Measurements from ENCODE around the gene MAML3. TPM values are rescaled to one million over a fixed set of nuclear protein-coding genes. Genes with fewer than 3 reads are reported as not detected.

MAML3 gene
- total RNA-seq, 6 donors from 2014 or later = 9.6 to 31.4 (median 14.5) TPM

GRCh38 chr4:140088323-140088967, 65.5 kb downstream of the MAML3 start:
- Histone ChIP-seq H3K27me3 (no peaks in the 10 kb centered on the region), H3K27ac (no peak overlapping the region), H3K4me1 (peaks cover 34 to 60% (median 48%) of the 10 kb centered on the region in 4 donors), H3K36me3 (no peaks in the 10 kb centered on the region), H3K9me3 (no peaks in the 10 kb centered on the region), H3K4me3 (no peak overlapping the region)
- DNase-seq = no peak
- 48 to 60% methylated on average over 5 of the region's 5 CpGs for WGBS, 2 donors
- peak in 1 of 2 donors; percentile 29 for ATAC-seq (ENCODE audit: low FRiP score in 2 of 2)
- TF ChIP-seq POLR2A (IDR thresholded peaks at IDR 0.05) (no peak), POLR2AphosphoS5 (IDR thresholded peaks at IDR 0.05) (no peak), CTCF (IDR thresholded peaks at IDR 0.05) (no peak), EP300 (IDR thresholded peaks at IDR 0.05) (no peak)

- ATAC-seq (ENCODE audit: low FRiP score in 2 of 2) = no peak
- TF ChIP-seq POLR2A (IDR thresholded peaks at IDR 0.05) (no peak), POLR2AphosphoS5 (IDR thresholded peaks at IDR 0.05) (no peak), EP300 (IDR thresholded peaks at IDR 0.05) (no peak), CTCF (IDR thresholded peaks at IDR 0.05) (no peak)
- no peak overlapping the region for H3K4me3 ChIP-seq
- no peak for DNase-seq
- peaks cover 26 to 44% (median 30%) of the 10 kb centered on the region in 4 donors for H3K4me1 ChIP-seq
- no peaks in the 10 kb centered on the region for H3K36me3 ChIP-seq
- 55 to 80% methylated on average over 4 of the region's 4 CpGs for WGBS, 2 donors
- H3K27ac ChIP-seq = peak overlapping the region in 1 of 4 donors; percentile 20
- H3K9me3 ChIP-seq = no peaks in the 10 kb centered on the region
- no peaks in the 10 kb centered on the region for H3K27me3 ChIP-seq
Measured at GRCh38 chr4:140085881-140086280, 68.1 kb downstream of the MAML3 start.

- peaks cover 26 to 44% (median 32%) of the 10 kb centered on the region in 4 donors for H3K4me1 ChIP-seq
Measured at GRCh38 chr4:140085062-140085622, 68.8 kb downstream of the MAML3 start.

GRCh38 chr4:140084385-140084784, 69.6 kb downstream of the MAML3 start:
- DNase-seq (no peak), ATAC-seq (ENCODE audit: low FRiP score in 2 of 2) (no peak)
- Histone ChIP-seq H3K27ac (peak overlapping the region in 3 of 4 donors; percentile 31 to 53 (median 40)), H3K36me3 (no peaks in the 10 kb centered on the region), H3K4me3 (no peak overlapping the region), H3K27me3 (no peaks in the 10 kb centered on the region), H3K9me3 (no peaks in the 10 kb centered on the region), H3K4me1 (peaks cover 26 to 48% (median 35%) of the 10 kb centered on the region in 4 donors)
- WGBS, 2 donors = 45 to 53% methylated on average over 5 of the region's 5 CpGs
- TF ChIP-seq POLR2AphosphoS5 (IDR thresholded peaks at IDR 0.05) (no peak), EP300 (IDR thresholded peaks at IDR 0.05) (no peak), CTCF (IDR thresholded peaks at IDR 0.05) (no peak), POLR2A (IDR thresholded peaks at IDR 0.05) (no peak)

More at GRCh38 chr4:140085062-140085622, 68.8 kb downstream of the MAML3 start:
- WGBS, 2 donors = 61 to 71% methylated on average over 9 of the region's 9 CpGs
- H3K27me3 ChIP-seq = no peaks in the 10 kb centered on the region
- ATAC-seq (ENCODE audit: low FRiP score in 2 of 2) = peak in 1 of 2 donors; percentile 31
- no peak overlapping the region for H3K4me3 ChIP-seq
- H3K27ac ChIP-seq = peak overlapping the region; percentile 27 to 53 (median 36)
- DNase-seq = no peak
- H3K36me3 ChIP-seq = no peaks in the 10 kb centered on the region
- no peak for TF ChIP-seq CTCF (IDR thresholded peaks at IDR 0.05)
- no peak for TF ChIP-seq POLR2AphosphoS5 (IDR thresholded peaks at IDR 0.05)
- no peak for TF ChIP-seq POLR2A (IDR thresholded peaks at IDR 0.05)
- no peak for TF ChIP-seq EP300 (IDR thresholded peaks at IDR 0.05)
- H3K9me3 ChIP-seq = no peaks in the 10 kb centered on the region

Data from upper lobe of left lung (tissue), 6 donors.